GM23338 (cell line): Measurements from ENCODE around the gene TRIM54. TPM values are rescaled to one million over a fixed set of nuclear protein-coding genes. Genes with fewer than 3 reads are reported as not detected.

Source experiments
- ATAC-seq: fragments of 200-7000 bp; cut with Tn5 transposase; 3 replicates; pipeline ENCODE4 v1.9.1; 2020
- DNase-seq: peaks from one replicate; pipeline ENCODE4 v3.0.0-alpha.2; 2015; ENCODE audit warnings: low spot score
- H2AFZ ChIP-seq: fragments of 200-600 bp; sonication (generic); 2 replicates; pipeline ENCODE4 v1.8.0; 2016; ENCODE audit warnings: antibody characterized with exemption, mild to moderate bottlenecking, moderate library complexity
- H3F3A ChIP-seq: fragments of 200-600 bp; sonication (generic); replicated peaks from 2 replicates; pipeline ENCODE4 v1.8.0; 2017; ENCODE audit warnings: antibody characterized with exemption, mixed run types, low read depth
- H3K27ac ChIP-seq: fragments of 200-600 bp; sonication (generic); 2 replicates; pipeline ENCODE4 v1.6.1; 2016; ENCODE audit warnings: low read depth
- H3K27me3 ChIP-seq: fragments of 200-600 bp; sonication (generic); 2 replicates; pipeline ENCODE4 v1.8.0; 2016; ENCODE audit warnings: mild to moderate bottlenecking, mixed run types, moderate library complexity; ENCODE audit not compliant: insufficient read depth
- H3K36me3 ChIP-seq: fragments of 200-600 bp; sonication (generic); 2 replicates; pipeline ENCODE4 v1.8.0; 2016; ENCODE audit warnings: mild to moderate bottlenecking; ENCODE audit not compliant: insufficient read depth
- H3K4me1 ChIP-seq: fragments of 200-600 bp; sonication (generic); 2 replicates; pipeline ENCODE4 v1.8.0; 2016; ENCODE audit warnings: mild to moderate bottlenecking, moderate library complexity; ENCODE audit not compliant: insufficient read depth
- H3K4me2 ChIP-seq: fragments of 200-600 bp; sonication (generic); 2 replicates; pipeline ENCODE4 v1.7.1; 2017; ENCODE audit warnings: mixed run types
- H3K4me3 ChIP-seq: fragments of 200-600 bp; sonication (generic); 2 replicates; pipeline ENCODE4 v1.6.1; 2016; ENCODE audit warnings: mixed run types
- H3K79me2 ChIP-seq: fragments of 200-600 bp; sonication (generic); replicated peaks from 2 replicates; pipeline ENCODE4 v1.8.0; 2017; ENCODE audit warnings: mild to moderate bottlenecking; ENCODE audit not compliant: insufficient read depth
- H3K9me2 ChIP-seq: fragments of 200-600 bp; sonication (generic); 2 replicates; pipeline ENCODE4 v1.8.0; 2017; ENCODE audit not compliant: insufficient read depth
- H4K20me1 ChIP-seq: fragments of 200-600 bp; sonication (generic); replicated peaks from 2 replicates; pipeline ENCODE4 v1.8.0; 2017; ENCODE audit warnings: mild to moderate bottlenecking; ENCODE audit not compliant: insufficient read depth
- H3K27ac Mint-ChIP-seq: 2 replicates; pipeline ENCODE4 v1.8.0; 2020; ENCODE audit warnings: inconsistent platforms, mild to moderate bottlenecking, moderate library complexity, mixed read lengths
- H3K27me3 Mint-ChIP-seq: 3 replicates; pipeline ENCODE4 v1.8.0; 2022; ENCODE audit warnings: low read depth, mild to moderate bottlenecking, moderate library complexity, mixed read lengths, inconsistent platforms; ENCODE audit not compliant: insufficient read depth, poor library complexity
- H3K36me3 Mint-ChIP-seq: 3 replicates; pipeline ENCODE4 v1.8.0; 2021; ENCODE audit warnings: low read depth, mild to moderate bottlenecking, inconsistent platforms, moderate library complexity, mixed read lengths
- H3K4me1 Mint-ChIP-seq: 3 replicates; pipeline ENCODE4 v1.8.0; 2020; ENCODE audit warnings: mild to moderate bottlenecking, inconsistent platforms, mixed read lengths
- H3K4me3 Mint-ChIP-seq: 3 replicates; pipeline ENCODE4 v1.8.0; 2021; ENCODE audit warnings: moderate library complexity, mild to moderate bottlenecking, inconsistent platforms, mixed read lengths
- H3K9me3 Mint-ChIP-seq: 3 replicates; pipeline ENCODE4 v1.8.0; 2020; ENCODE audit warnings: moderate library complexity, mild to moderate bottlenecking, inconsistent platforms, mixed read lengths
- CREB1 ChIP-seq: fragments of 250-450 bp; sonication (Bioruptor Pico); IDR thresholded peaks from 2 replicates; pipeline ENCODE4 v1.5.0; 2020; ENCODE audit warnings: low read depth, mild to moderate bottlenecking, moderate library complexity
- CTCF ChIP-seq, 2 experiments: fragments of 200-600 bp in 1 of 2; sonication (generic) in 1 of 2; conservative IDR thresholded peaks; 2 replicates each; pipeline versions ENCODE4 v1.5.1 to v1.6.1; 2016 to 2017; ENCODE audit warnings: antibody characterized with exemption in 2 of 2, low read depth in 2 of 2, mild to moderate bottlenecking in 2 of 2, moderate library complexity in 1 of 2
- ETS1 ChIP-seq: IDR thresholded peaks from 2 replicates; pipeline ENCODE4 v1.6.1; 2016; ENCODE audit warnings: antibody characterized with exemption
- EZH2 ChIP-seq: fragments of 200-600 bp; sonication (generic); IDR thresholded peaks from one replicate; pipeline ENCODE4 v1.8.0; 2017; ENCODE audit warnings: antibody characterized with exemption, mild to moderate bottlenecking, low read depth; ENCODE audit not compliant: unreplicated experiment
- EZH2phosphoT487 ChIP-seq: fragments of 200-600 bp; sonication (generic); IDR thresholded peaks from one replicate; pipeline ENCODE4 v1.8.1; 2018; ENCODE audit warnings: antibody characterized with exemption; ENCODE audit not compliant: unreplicated experiment
- JUNB ChIP-seq: IDR thresholded peaks from one replicate; pipeline ENCODE4 v1.6.1; 2016; ENCODE audit warnings: antibody characterized with exemption; ENCODE audit not compliant: unreplicated experiment
- NANOG ChIP-seq: IDR thresholded peaks from 2 replicates; pipeline ENCODE4 v1.6.1; 2016; ENCODE audit warnings: antibody characterized with exemption, borderline replicate concordance
- POLR2AphosphoS5 ChIP-seq: IDR thresholded peaks from 2 replicates; pipeline ENCODE4 v1.6.1; 2016; ENCODE audit warnings: antibody characterized with exemption, low read depth
- REST ChIP-seq: IDR thresholded peaks from one replicate; pipeline ENCODE4 v1.6.1; 2018; ENCODE audit warnings: antibody characterized with exemption; ENCODE audit not compliant: unreplicated experiment
- STAT1 ChIP-seq: IDR thresholded peaks from one replicate; pipeline ENCODE4 v1.6.1; 2016; ENCODE audit warnings: antibody characterized with exemption; ENCODE audit not compliant: unreplicated experiment
- ZNF114 ChIP-seq: fragments of 250-450 bp; sonication (Bioruptor Pico); IDR thresholded peaks from 2 replicates; pipeline ENCODE4 v1.5.0; 2020; ENCODE audit warnings: mild to moderate bottlenecking, moderate library complexity
- ZNF331 ChIP-seq: fragments of 250-450 bp; sonication (Bioruptor Pico); IDR thresholded peaks from 2 replicates; pipeline ENCODE4 v1.5.0; 2020; ENCODE audit warnings: low read depth, mild to moderate bottlenecking, moderate library complexity
- polyA plus RNA-seq: library from polyadenylated mRNA; unstranded; fragments of >200 nt; fragmentation: Nextera tagmentation; extraction: Ambion mirVana; gene quantifications from 2 replicates; pipeline ENCODE4 v1.2.1, GENCODE V29; 2016
- total RNA-seq: library from RNA; depleted of rRNA; stranded (reverse); fragments of >200 nt; shearing (Covaris generic); gene quantifications from 2 replicates; pipeline ENCODE4 v1.2.3, GENCODE V29; 2014
- TF ChIP-seq, protein P1 (sequence below): fragments of 250-450 bp; sonication (Bioruptor Pico); IDR thresholded peaks from 2 replicates; pipeline ENCODE4 v1.5.0; 2020; ENCODE audit warnings: mild to moderate bottlenecking, moderate library complexity

The TRIM54 gene
- total and polyA plus RNA-seq, 2 experiments from 2014 or later: 1.6 to 3.3 TPM

- no peak for ATAC-seq
- no peaks in the 10 kb centered on the region for H3K79me2 ChIP-seq
- no peaks in the 10 kb centered on the region for H3K9me2 ChIP-seq
- no peak overlapping the region for H3K4me2 ChIP-seq
- Mint-ChIP-seq H3K27ac (no peak overlapping the region), H3K4me3 (no peak overlapping the region), H3K9me3 (0 out of 3 replicates have a peak, but pooled peaks cover 3% of the 10 kb centered on the region), H3K27me3 (no peaks in the 10 kb centered on the region), H3K4me1 (peaks cover 5% of the 10 kb centered on the region), H3K36me3 (no peaks in the 10 kb centered on the region; the same call in 2 of the 3 replicates)
- H3K27me3 ChIP-seq: peaks cover 22% of the 10 kb centered on the region
- H3K27ac ChIP-seq: no peak overlapping the region
- no peaks in the 10 kb centered on the region for H3F3A ChIP-seq
- TF ChIP-seq POLR2AphosphoS5 (no peak), EZH2 (no peak), EZH2phosphoT487 (no peak), ETS1 (no peak), REST (no peak), CREB1 (no peak), ZNF331 (no peak), ZNF114 (CRISPR knock-in tag) (no peak), STAT1 (no peak), JUNB (no peak), CTCF (conservative IDR thresholded peaks at IDR 0.05; ENCODE audit: low read depth in 2 of 2) (no peak), NANOG (no peak)
- TF ChIP-seq, protein P1, sequence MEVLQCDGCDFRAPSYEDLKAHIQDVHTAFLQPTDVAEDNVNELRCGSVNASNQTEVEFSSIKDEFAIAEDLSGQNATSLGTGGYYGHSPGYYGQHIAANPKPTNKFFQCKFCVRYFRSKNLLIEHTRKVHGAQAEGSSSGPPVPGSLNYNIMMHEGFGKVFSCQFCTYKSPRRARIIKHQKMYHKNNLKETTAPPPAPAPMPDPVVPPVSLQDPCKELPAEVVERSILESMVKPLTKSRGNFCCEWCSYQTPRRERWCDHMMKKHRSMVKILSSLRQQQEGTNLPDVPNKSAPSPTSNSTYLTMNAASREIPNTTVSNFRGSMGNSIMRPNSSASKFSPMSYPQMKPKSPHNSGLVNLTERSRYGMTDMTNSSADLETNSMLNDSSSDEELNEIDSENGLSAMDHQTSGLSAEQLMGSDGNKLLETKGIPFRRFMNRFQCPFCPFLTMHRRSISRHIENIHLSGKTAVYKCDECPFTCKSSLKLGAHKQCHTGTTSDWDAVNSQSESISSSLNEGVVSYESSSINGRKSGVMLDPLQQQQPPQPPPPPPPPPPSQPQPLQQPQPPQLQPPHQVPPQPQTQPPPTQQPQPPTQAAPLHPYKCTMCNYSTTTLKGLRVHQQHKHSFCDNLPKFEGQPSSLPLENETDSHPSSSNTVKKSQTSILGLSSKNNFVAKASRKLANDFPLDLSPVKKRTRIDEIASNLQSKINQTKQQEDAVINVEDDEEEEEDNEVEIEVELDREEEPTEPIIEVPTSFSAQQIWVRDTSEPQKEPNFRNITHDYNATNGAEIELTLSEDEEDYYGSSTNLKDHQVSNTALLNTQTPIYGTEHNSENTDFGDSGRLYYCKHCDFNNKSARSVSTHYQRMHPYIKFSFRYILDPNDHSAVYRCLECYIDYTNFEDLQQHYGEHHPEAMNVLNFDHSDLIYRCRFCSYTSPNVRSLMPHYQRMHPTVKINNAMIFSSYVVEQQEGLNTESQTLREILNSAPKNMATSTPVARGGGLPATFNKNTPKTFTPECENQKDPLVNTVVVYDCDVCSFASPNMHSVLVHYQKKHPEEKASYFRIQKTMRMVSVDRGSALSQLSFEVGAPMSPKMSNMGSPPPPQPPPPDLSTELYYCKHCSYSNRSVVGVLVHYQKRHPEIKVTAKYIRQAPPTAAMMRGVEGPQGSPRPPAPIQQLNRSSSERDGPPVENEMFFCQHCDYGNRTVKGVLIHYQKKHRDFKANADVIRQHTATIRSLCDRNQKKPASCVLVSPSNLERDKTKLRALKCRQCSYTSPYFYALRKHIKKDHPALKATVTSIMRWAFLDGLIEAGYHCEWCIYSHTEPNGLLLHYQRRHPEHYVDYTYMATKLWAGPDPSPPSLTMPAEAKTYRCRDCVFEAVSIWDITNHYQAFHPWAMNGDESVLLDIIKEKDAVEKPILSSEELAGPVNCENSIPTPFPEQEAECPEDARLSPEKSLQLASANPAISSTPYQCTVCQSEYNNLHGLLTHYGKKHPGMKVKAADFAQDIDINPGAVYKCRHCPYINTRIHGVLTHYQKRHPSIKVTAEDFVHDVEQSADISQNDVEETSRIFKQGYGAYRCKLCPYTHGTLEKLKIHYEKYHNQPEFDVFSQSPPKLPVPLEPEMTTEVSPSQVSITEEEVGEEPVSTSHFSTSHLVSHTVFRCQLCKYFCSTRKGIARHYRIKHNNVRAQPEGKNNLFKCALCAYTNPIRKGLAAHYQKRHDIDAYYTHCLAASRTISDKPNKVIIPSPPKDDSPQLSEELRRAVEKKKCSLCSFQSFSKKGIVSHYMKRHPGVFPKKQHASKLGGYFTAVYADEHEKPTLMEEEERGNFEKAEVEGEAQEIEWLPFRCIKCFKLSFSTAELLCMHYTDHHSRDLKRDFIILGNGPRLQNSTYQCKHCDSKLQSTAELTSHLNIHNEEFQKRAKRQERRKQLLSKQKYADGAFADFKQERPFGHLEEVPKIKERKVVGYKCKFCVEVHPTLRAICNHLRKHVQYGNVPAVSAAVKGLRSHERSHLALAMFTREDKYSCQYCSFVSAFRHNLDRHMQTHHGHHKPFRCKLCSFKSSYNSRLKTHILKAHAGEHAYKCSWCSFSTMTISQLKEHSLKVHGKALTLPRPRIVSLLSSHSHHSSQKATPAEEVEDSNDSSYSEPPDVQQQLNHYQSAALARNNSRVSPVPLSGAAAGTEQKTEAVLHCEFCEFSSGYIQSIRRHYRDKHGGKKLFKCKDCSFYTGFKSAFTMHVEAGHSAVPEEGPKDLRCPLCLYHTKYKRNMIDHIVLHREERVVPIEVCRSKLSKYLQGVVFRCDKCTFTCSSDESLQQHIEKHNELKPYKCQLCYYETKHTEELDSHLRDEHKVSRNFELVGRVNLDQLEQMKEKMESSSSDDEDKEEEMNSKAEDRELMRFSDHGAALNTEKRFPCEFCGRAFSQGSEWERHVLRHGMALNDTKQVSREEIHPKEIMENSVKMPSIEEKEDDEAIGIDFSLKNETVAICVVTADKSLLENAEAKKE (CRISPR knock-in tag): no peak
- no peak for DNase-seq
- H4K20me1 ChIP-seq: no peaks in the 10 kb centered on the region
- no peak overlapping the region for H2AFZ ChIP-seq
- no peaks in the 10 kb centered on the region for H3K36me3 ChIP-seq
- no peak overlapping the region for H3K4me3 ChIP-seq
- no peaks in the 10 kb centered on the region for H3K4me1 ChIP-seq
Measured at GRCh38 chr2:27270670-27271069, 11.6 kb upstream of the TRIM54 start.
